ENCODE measurements around the gene IGFBP2.

Gene IGFBP2

GRCh38 chr2:216681683-216682082 lies 48.5 kb downstream of the IGFBP2 start:
- no peaks in the 10 kb centered on the region for H3K36me3 ChIP-seq (ENCODE audit: control insufficient read depth, insufficient read depth, low read length)
- DNase-seq (ENCODE audit: extremely low read depth, insufficient read length): no peak
- TF ChIP-seq CTCF (IDR thresholded peaks at IDR 0.05; ENCODE audit: insufficient read depth, low read length, poor library complexity, severe bottlenecking): no peak
- no peak overlapping the region for H3K4me3 ChIP-seq (replicated peaks; ENCODE audit: low read depth, low read length)
- no peaks in the 10 kb centered on the region; the same call in none of the 2 replicates for H3K27me3 ChIP-seq (replicated peaks; ENCODE audit: control insufficient read depth, insufficient read depth, low read length)

- no peak for TF ChIP-seq CTCF (IDR thresholded peaks at IDR 0.05; ENCODE audit: insufficient read depth, low read length, poor library complexity, severe bottlenecking)
- Histone ChIP-seq H3K36me3 (ENCODE audit: control insufficient read depth, insufficient read depth, low read length) (no peaks in the 10 kb centered on the region), H3K4me3 (replicated peaks; ENCODE audit: low read depth, low read length) (no peak overlapping the region), H3K27me3 (replicated peaks; ENCODE audit: control insufficient read depth, insufficient read depth, low read length) (no peaks in the 10 kb centered on the region; the same call in none of the 2 replicates)
- DNase-seq (ENCODE audit: extremely low read depth, insufficient read length): no peak
Observed at GRCh38 chr2:216683846-216684245, 50.6 kb downstream of the IGFBP2 start.

GRCh38 chr2:216685327-216685875 lies 52.2 kb downstream of the IGFBP2 start:
- H3K4me3 ChIP-seq (replicated peaks; ENCODE audit: low read depth, low read length): no peak overlapping the region
- H3K36me3 ChIP-seq (ENCODE audit: control insufficient read depth, insufficient read depth, low read length): no peaks in the 10 kb centered on the region
- TF ChIP-seq CTCF (IDR thresholded peaks at IDR 0.05; ENCODE audit: insufficient read depth, low read length, poor library complexity, severe bottlenecking): no peak
- no peak for DNase-seq (ENCODE audit: extremely low read depth, insufficient read length)
- H3K27me3 ChIP-seq (replicated peaks; ENCODE audit: control insufficient read depth, insufficient read depth, low read length): no peaks in the 10 kb centered on the region; the same call in none of the 2 replicates

- TF ChIP-seq CTCF (IDR thresholded peaks at IDR 0.05; ENCODE audit: insufficient read depth, low read length, poor library complexity, severe bottlenecking): no peak
- H3K4me3 ChIP-seq (replicated peaks; ENCODE audit: low read depth, low read length): no peak overlapping the region
Observed at GRCh38 chr2:216687111-216687510, 53.9 kb downstream of the IGFBP2 start.

GRCh38 chr2:216687646-216688045 lies 54.4 kb downstream of the IGFBP2 start:
- Histone ChIP-seq H3K4me3 (replicated peaks; ENCODE audit: low read depth, low read length) (no peak overlapping the region), H3K36me3 (ENCODE audit: control insufficient read depth, insufficient read depth, low read length) (no peaks in the 10 kb centered on the region), H3K27me3 (replicated peaks; ENCODE audit: control insufficient read depth, insufficient read depth, low read length) (peaks cover under 1% of the 10 kb centered on the region)
- DNase-seq (ENCODE audit: extremely low read depth, insufficient read length): no peak
- peak; percentile 55 for TF ChIP-seq CTCF (IDR thresholded peaks at IDR 0.05; ENCODE audit: insufficient read depth, low read length, poor library complexity, severe bottlenecking)

More at GRCh38 chr2:216687111-216687510, 53.9 kb downstream of the IGFBP2 start:
- H3K27me3 ChIP-seq (replicated peaks; ENCODE audit: control insufficient read depth, insufficient read depth, low read length): no peaks in the 10 kb centered on the region; the same call in none of the 2 replicates
- no peak for DNase-seq (ENCODE audit: extremely low read depth, insufficient read length)
- no peaks in the 10 kb centered on the region for H3K36me3 ChIP-seq (ENCODE audit: control insufficient read depth, insufficient read depth, low read length)

Measured in GM06990 (cell line).